Stimulated activated CD4-positive, alpha-beta T cell treated with anti-CD3 and anti-CD28 coated beads, Interleukin-1b, Interleukin-23, amount 100 ng/mL, for 24 hours (primary cell): ENCODE data around the gene CEMP1.
A peak's percentile ranks its signal among the peaks of the same experiment; 100 is the strongest.

ENCODE experiments used
- DNase-seq, 4 experiments: peaks; one replicate each; pipeline ENCODE4 v3.0.0-alpha.2; 2020; ENCODE audit warnings: low read depth in 4 of 4, low spot score in 1 of 4

The CEMP1 gene

DNA sequence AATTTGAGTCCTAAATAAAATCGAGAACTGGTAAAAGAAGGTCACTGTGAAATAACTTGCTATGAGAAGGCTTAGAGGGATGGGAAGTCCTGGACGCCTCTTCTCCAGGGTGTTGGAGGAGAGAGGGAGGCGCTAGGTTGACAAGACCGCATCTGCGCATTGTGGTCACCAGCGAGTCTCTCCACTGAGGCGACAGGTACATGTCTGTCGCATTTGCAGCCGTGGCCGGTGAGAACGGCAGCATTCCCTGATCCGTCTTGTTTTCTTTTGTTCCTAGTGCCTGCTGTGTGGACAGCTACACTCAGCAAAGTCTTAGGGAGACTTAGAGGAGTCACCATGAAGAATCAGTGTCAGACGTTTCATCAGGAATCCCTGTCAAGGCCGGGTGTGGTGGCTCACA lies 25.5 kb downstream of the CEMP1 start:
- no peak for DNase-seq

DNA sequence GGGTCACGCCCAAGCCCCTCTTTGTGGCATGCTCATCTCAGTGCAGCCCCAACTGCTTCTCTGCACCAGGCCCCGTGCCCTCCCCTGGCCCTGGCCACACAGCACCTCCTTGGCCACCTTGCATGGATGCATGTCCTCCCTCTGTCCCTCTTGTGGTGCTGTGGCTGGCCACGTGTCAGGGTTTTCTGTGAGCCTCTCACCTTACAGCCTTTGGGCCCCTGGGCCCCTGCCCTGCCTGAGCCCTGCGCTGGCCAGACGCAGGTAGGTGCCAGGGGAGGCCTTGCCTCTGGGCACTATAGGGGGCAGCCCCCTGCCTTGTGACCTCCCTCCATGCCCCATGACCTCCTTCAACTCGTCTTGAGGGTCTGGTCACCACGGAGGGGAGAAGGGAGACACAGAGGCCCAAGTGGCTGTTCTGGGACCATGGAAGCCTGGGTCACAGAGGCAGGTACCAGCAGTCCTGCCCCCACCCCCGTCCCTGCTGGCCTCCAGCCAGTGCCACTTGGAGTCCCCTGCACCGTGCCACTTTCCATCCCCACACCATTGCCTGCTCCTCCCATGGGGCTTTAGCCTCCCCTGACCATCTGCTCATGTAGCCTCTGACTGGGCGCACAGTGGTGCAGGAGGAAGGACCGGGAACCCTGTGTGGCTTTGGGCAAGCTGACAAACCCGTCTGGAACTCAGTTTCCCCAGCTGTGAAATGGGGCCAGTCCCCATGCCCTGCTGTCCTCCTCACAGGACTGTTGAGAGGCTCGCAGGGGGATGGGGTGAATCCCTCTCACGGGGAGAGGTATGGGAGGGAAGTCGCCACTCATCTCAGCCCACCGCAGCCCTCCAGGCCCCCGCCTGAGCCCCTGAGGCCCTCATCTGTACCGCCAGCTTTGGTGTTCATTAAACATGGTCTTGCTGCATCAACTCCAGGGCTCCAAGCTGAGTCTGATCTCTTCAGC lies 29.0 kb downstream of the CEMP1 start:
- no peak for DNase-seq

DNA sequence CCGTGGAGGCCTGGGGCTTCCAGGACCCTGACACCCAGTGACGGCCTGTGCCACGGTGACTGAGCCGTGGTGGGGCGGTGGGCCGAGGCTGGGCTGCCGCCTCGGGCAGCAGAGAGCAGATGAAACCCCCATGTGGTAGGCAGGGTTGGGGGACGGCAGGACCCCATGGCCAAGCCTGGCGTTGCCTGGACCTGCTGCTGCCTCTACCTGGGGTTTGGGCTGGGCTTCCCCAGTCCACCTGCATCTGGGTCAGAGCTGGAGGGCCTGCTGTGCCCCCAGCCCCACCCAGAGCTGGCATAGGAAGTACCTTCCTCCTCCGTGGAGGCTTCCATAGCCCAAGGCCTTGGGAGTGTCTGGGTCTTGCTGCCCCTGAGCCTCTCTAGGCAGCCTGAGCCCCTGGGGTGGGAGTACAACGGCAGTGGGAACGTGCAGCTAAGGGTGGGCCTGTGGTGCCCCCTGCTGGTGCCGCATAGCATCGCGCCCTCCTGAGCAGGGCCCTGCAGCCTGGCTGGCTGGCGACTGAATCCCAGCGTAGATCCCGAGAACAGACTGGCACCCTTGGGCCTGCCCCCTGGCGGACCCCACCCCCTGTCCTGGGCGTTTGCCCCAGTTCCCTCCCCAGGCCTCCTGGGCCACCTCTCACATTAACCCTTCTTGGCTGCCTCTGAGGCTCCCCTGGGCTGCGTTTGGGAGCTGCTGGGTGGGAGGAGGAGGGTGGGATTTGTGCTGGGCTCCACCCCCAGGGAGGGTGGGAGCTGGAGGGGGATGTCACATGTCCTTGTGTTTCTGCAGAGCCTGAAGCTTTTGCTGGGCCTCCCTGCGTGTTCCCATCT lies 30.1 kb downstream of the CEMP1 start:
- DNase-seq, result peak; percentile 52 to 73 (median 68)

DNA sequence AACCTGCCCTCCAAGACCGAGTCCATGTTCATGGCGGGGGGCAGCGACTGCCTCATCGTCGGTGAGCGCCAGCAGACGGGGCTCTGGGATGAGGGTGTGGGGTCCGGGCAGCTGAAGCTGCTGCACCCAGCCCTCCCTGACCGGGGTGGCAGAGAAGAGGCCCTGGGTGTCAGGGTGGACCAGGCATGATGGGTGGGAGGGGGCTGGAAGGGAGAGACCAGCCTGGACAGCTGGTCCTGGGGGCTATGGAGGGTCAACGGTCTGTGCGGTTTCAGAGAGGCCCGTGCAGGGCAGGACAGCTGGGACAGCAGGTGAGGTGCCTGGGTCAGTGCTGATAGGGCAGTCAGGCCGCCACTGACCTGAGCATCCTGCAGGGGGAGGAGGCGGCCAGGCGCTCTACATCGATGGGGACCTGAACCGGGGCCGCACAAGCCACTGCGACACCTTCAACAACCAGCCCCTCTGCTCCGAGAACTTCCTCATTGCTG lies 30.7 kb downstream of the CEMP1 start:
- no peak for DNase-seq

DNA sequence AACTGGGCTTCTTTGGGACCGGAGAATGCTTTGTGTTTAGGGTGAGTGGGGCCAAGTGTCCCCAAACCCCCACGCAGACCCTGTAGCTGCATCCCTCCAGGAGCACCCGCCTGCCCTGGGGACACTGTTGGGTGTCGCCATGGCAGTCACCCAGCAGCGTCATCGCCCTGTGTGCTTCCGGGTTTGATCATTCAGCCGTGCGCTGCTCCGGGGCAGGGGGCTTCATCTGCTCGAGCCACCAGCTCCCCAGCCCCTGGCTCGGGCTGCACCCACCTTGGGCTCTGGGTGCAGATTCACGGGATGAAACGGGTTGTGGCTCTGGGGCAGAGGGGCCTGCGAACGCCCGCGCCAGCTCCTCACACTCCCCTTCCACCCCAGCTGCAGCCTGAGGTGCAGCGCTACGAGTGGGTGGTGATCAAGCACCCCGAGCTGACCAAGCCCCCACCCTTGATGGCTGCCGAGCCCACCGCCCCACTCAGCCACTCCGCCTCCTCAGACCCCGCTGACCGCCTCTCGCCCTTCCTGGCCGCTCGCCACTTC lies 31.2 kb downstream of the CEMP1 start:
- no peak for DNase-seq

DNA sequence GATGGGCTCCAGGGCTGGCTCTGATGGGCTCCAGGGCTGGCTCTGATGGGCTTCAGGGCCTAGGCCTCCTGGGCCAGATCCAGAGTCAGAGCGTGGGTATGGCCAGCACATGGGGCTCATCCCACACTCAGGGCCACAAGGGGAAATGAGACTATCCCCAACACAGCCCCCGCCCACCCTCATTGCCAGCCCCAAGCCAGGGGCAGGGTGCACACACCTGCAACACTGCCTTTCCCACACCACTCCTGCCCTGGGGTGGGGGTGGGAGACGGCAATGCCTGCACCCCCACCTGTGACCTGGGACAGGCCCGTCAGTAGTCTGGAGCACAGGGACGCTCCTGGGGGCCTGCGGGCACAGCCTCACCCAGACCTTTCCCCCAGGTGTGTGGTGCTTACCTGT lies 31.8 kb downstream of the CEMP1 start:
- no peak for DNase-seq

DNA sequence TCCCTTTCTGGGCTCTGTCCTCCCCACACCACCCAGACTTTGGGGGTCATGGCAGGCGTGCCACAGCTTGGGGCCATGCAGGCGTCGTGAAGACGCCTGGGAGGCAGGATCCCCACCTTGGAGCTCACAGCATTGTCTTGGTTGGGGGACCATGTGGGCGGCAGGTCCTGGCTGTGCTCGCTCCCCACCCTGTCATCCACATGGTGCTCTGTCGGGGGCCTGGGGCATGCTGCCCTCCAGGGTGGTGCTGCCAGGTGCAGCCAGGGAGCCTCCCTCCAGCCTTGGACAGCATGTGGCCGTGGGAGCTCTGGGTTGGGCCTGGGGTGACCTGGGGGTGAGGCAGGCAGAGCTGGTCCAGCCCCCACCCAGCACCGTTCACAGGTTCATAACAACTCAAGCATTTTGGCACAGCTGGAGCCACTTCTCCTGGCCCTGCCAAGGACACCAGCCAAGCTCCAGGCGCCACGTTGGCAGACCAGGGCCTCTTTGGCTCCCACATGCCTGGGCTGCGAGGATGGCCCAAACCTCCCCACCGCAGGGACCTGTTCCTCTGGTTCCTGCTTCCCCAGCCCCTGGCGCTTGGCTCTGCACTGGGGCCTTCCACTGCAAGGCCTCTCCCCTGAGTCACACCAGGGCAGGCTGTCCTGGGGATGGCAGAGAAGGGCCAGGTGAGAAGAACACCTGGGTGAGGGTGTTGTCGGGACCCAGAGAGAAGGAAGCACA lies 32.5 kb downstream of the CEMP1 start:
- DNase-seq, result no peak

DNA sequence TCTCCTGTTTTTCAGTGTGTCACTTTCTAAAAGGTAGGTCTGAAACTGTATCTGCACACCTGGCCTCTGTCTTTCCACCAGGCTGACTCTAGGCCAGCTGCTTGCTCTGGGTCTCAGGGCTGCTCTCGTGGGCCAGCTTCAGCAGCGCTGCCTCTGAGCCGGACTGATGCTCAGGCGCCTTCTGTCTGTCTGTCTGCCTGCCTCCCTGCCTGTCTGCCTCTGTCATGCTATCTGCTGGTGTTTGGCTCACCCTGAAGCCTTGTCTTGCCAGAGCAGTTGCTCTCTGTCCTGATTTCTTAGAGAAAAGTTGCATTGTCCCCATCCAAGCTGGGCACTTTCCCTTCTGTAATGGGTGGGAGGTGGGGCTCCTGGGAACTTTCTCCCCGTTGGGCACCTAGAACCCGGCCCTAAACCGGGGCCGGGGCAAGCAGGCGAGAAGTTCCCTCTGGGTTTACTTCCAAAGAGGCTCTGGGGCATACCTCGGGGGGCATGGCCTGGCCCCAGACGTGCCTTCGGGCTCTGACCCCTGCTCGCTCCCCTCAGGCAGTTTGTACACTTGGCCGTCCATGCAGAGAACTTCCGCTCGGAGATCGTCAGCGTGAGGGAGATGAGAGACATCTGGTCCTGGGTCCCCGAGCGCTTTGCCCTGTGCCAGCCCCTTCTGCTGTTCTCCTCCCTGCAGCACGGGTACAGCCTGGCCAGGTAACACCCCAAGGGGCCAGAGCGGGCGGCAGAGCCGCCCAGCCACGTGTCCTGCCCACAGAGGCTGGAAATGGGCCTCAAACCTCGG lies 33.3 kb downstream of the CEMP1 start:
- no peak for DNase-seq

DNA sequence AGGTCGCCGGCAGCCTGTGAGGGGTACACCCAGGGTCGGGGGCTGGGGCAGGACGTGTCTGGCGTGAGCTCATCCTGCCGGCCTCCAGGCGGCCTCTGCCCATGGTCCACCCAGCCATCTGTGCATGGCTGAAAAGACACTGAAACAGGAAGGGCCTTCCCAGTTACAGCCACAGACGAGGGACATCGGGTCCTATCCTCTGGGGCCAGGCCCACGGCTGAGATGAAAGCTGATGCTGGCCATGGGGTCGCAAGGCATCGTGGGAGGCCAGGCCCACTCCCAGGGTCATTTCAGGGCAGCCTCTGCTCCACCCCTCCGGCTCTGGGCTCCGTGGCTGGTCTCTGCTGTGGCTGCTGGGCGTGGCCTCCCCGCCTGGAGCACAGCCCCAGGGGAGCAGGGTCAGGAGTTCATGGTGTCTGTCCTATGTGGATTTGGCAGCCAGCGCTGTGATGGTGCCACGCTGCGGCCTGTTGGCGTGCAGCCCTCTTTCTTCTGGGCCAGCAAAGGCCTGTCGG lies 34.0 kb downstream of the CEMP1 start:
- no peak for DNase-seq

DNA sequence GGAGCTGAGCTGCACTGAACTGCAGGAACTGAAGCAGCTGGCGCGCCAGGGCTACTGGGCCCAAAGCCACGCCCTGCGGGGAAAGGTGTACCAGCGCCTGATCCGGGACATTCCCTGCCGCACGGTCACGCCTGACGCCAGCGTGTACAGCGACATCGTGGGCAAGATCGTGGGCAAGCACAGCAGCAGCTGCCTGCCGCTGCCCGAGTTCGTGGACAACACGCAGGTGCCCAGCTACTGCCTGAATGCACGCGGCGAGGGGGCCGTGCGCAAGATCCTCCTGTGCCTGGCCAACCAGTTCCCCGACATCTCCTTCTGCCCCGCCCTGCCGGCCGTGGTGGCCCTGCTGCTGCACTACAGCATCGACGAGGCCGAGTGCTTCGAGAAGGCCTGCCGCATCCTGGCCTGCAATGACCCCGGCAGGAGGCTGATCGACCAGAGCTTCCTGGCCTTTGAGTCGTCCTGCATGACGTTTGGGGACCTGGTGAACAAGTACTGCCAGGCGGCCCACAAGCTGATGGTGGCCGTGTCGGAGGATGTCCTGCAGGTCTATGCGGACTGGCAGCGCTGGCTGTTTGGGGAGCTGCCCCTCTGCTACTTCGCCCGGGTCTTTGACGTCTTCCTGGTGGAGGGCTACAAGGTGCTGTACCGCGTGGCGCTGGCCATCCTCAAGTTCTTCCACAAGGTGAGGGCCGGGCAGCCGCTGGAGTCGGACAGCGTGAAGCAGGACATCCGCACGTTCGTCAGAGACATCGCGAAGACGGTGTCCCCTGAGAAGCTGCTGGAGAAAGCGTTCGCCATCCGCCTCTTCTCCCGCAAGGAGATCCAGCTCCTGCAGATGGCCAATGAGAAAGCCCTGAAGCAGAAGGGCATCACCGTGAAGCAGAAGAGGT lies 34.7 kb downstream of the CEMP1 start:
- no peak for DNase-seq

DNA sequence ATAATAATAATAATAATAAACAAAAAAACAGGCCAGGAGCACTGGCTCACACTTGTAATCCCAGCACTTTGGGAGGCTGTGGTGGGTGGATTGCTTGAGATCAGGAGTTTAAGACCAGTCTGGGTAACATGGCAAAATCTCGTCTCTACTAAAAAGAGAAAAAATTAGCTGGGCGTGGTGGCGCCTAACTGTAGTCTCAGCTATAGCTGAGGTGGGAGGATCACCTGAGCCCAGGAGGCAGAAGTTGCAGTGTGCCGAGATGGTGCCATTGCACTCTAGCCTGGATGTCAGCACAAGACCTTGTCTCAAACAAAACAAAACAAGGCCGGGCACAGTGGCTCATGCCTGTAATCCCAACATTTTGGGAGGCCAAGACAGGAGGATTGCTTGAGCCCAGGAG lies 36.2 kb downstream of the CEMP1 start:
- no peak for DNase-seq

DNA sequence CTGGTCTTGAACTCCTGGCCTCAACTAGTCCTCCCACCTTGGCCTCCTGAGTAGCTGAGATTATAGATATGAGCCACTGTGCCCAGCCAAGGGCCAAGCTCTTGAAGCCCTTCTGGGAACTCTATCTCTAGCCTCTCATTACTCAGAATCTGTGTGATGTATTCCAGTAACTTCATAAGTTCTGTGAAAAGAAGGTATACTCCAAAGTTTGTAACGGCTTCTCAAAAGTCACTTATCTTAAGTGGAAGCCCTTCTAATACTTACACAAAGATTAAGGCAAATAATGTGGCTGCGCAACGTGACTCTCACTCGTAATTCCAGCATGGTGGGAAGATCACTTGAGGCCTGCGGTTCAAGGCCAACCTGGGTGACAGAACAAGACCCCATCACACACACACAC lies 36.6 kb downstream of the CEMP1 start:
- no peak for DNase-seq

DNA sequence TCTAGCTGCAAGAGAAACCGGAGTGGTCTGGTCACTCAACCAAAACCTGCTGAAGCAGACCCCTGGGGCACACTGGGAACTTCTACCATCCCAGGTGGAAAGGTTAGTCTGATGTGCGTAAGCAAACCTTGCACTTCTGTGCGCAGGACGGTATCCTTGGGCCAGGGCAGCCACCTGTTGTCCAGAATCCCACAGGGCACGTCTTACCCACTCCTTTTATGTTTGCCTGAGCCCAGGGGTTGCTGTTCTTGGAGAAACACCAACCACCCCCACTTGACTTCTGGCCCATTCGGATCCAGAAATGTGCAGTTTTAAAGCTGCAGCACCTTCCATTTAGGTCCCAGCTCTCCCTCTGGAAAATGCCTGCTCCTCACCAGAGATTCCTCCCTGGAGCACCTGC lies 37.6 kb downstream of the CEMP1 start:
- DNase-seq, result no peak

DNA sequence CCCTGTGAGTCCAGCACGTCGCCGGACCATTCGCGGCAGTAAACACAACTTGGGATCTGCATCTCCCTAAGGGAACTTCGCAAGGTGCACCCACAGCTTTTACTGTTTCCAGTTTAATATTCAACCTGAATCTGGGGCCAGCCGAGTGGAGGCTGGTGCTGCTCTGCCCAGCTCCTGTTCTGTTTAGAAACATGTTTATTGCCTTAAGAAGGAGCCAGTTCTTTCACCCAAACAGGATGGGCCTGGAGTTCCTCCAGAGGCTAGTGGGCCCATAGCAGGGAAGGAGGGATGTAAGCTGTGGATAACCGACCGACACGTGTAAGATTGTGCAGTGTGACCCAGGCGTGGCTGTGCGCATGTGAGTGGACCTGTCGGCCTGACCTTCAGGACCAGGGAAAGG lies 38.9 kb downstream of the CEMP1 start:
- DNase-seq, result no peak

DNA sequence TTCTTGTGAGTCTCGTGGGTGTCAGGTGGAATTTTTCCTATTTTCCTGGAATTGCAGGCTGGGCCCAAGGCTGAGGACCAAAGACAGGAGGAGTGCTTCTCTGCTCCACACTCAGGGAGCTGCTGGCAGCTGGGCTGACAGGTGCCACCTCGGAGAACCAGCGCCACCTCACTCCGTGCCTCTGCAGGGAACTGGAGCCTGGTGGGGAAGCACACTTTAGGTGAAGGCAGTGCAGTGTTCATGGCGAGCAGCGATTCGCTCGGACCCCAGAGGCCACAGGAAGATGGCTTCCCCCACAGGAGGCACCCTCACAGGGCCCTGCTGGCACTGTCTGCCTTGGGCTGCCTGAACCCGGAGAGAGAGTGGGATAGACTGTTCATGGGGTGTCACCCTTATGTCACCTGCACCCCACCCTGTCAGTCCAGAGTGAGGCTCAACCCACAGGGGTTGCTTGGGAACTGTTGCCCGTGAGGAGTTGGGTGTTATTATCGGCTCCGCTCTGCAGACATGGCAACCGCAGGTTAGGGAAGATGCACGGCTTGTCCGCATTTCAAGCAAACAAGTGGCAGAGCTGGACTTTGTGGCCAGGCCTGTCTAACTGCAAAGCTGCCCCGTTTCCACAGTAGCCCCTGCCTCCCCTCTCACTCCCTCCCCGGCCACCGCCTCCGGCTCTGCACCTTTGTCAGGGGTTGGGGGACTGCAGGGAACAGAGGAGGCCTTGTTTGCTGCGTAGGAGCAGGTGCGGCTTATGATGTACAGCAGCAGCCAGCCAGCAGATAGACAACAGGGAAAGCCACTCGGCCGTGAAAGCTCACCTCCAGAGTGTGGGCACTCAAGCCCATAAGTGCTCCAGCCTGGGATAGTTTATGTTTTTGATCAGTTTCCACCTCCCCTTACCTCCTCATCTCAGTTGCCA lies 40.8 kb downstream of the CEMP1 start:
- no peak for DNase-seq

DNA sequence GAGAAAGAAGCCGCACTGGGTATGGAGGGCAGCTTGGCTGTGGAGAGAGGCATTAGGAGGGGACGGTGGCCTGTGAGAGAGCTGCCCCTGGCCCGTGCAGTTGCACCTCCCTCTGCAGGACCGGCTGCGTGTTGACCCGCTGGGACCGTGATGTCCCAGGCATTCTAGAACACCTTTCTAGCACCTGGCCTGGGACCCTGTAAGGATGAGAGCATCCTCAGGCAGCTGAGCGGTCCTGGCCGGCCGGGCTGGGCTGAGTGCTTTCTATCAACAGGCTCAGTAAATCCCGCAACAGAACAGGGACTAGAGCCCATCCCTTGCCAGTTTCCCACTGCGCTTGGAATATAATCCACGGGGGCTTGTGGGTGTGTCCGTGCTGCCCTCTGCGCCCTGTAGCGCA lies 41.6 kb downstream of the CEMP1 start:
- DNase-seq, result no peak

DNA sequence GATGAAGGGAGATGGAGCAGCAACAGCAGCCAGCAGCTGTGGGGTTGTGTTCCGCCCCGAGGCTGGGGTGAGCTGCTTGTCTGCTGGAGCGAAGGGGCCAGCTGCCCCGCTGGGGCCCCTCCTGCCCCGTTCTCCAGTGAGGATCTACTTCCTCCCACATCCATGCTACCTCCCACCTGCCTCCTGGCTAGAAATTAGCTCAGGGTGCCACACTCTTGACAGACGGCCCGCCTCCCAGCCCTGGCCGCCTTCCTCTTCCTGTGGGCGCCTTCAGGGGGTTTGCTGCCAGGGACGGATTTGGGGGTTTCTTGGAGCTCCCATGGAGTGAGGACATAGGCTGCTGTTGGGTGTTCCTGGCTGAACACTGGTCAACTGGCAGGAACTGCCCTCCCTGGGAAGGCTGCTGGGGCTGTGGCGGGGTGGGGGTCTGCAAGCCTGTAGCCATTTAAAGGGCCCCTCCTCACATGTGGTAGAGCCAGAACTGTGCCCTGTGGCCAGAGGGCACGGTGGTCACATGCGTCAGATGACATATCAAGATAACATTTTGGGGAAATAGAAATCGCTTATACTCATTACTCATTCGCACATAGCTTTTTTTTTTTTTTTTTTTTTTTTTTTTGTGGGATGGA lies 43.2 kb downstream of the CEMP1 start:
- no peak for DNase-seq

DNA sequence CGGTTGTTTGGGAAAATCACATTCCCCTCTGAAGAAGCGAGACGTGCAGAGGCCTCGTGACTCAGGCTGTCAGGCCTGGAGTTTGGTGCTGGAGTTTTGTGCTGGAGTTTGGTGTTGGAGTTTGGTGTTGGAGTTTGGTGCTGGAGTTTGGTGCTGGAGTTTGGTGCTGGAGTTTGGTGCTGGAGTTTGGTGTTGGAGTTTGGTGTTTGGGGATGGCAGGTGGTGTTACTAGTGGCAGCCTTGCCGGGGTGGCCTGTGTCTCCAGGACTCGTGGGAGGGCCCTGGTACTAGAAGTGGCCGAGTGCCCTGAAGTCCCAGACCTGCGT lies 43.7 kb downstream of the CEMP1 start:
- DNase-seq, result no peak
